Osteocyte (in vitro differentiated cells): ENCODE results near the gene SLC41A2. TPM values are rescaled to one million over a fixed set of nuclear protein-coding genes. Genes with fewer than 3 reads are reported as not detected.
"Not testable (repeated sequence)": the region's sequence is repeated elsewhere in the genome, so short reads cannot be mapped to it uniquely, and the experiment has no call there.

Source experiments
- DNase-seq: peaks from one replicate; pipeline ENCODE4 v3.0.0; 2021; ENCODE audit warnings: mixed read lengths; ENCODE audit not compliant: unreplicated experiment; ENCODE audit errors: extremely low spot score
- H3K27ac Mint-ChIP-seq: one replicate; pipeline ENCODE4 v1.8.0; 2021; ENCODE audit warnings: mild to moderate bottlenecking, mixed read lengths; ENCODE audit not compliant: unreplicated experiment
- H3K27me3 Mint-ChIP-seq: one replicate; pipeline ENCODE4 v1.8.0; 2021; ENCODE audit warnings: mixed read lengths; ENCODE audit not compliant: unreplicated experiment
- H3K36me3 Mint-ChIP-seq: one replicate; pipeline ENCODE4 v1.8.0; 2021; ENCODE audit warnings: mixed read lengths; ENCODE audit not compliant: unreplicated experiment
- H3K4me1 Mint-ChIP-seq: one replicate; pipeline ENCODE4 v1.8.0; 2021; ENCODE audit warnings: mixed read lengths; ENCODE audit not compliant: unreplicated experiment
- H3K4me3 Mint-ChIP-seq: one replicate; pipeline ENCODE4 v1.8.0; 2021; ENCODE audit warnings: mild to moderate bottlenecking, moderate library complexity, mixed read lengths; ENCODE audit not compliant: unreplicated experiment
- H3K9me3 Mint-ChIP-seq: one replicate; pipeline ENCODE4 v1.8.0; 2021; ENCODE audit warnings: mixed read lengths; ENCODE audit not compliant: unreplicated experiment
- CTCF ChIP-seq: fragments of 200-600 bp; sonication (generic); IDR thresholded peaks from 2 replicates; pipeline ENCODE4 v1.5.0; 2021; ENCODE audit warnings: antibody characterized with exemption, mild to moderate bottlenecking, moderate library complexity
- total RNA-seq: library from RNA; stranded (reverse); gene quantifications from 2 replicates; pipeline ENCODE4 v1.2.1, GENCODE V29; 2021

Gene SLC41A2
- total RNA-seq, 1 donor from 2014 or later = 24.4 TPM

- DNase-seq = no peak
- Mint-ChIP-seq H3K4me3 (peak overlapping the region; percentile 85), H3K27me3 (peaks cover 9% of the 10 kb centered on the region), H3K27ac (no peak overlapping the region), H3K9me3 (peaks cover 5% of the 10 kb centered on the region), H3K4me1 (peaks cover 23% of the 10 kb centered on the region), H3K36me3 (peaks cover 18% of the 10 kb centered on the region)
- TF ChIP-seq CTCF = no peak
Observed at GRCh38 chr12:104985206-104985605, 27.1 kb upstream of the SLC41A2 start.

- not testable (repeated sequence) for H3K36me3 Mint-ChIP-seq, H3K4me3 Mint-ChIP-seq, H3K9me3 Mint-ChIP-seq, DNase-seq, H3K27ac Mint-ChIP-seq
- Mint-ChIP-seq H3K27me3 (peaks cover 11% of the 10 kb centered on the region), H3K4me1 (peaks cover 12% of the 10 kb centered on the region)
Observed at GRCh38 chr12:104977688-104978087, 19.6 kb upstream of the SLC41A2 start.

GRCh38 chr12:104976703-104977102, 18.6 kb upstream of the SLC41A2 start:
- Mint-ChIP-seq H3K4me1 (peaks cover 12% of the 10 kb centered on the region), H3K36me3 (peaks cover 2% of the 10 kb centered on the region), H3K4me3 (no peak overlapping the region), H3K9me3 (no peaks in the 10 kb centered on the region), H3K27ac (no peak overlapping the region), H3K27me3 (peaks cover 11% of the 10 kb centered on the region)
- no peak for TF ChIP-seq CTCF
- no peak for DNase-seq

- no peaks in the 10 kb centered on the region for H3K9me3 Mint-ChIP-seq
- no peak for TF ChIP-seq CTCF
- no peak for DNase-seq
- peaks cover 16% of the 10 kb centered on the region for H3K4me1 Mint-ChIP-seq
- H3K27ac Mint-ChIP-seq = no peak overlapping the region
- H3K4me3 Mint-ChIP-seq = no peak overlapping the region
- peaks cover 6% of the 10 kb centered on the region for H3K27me3 Mint-ChIP-seq
- H3K36me3 Mint-ChIP-seq = peaks cover 2% of the 10 kb centered on the region
Observed at GRCh38 chr12:104975587-104976343, 17.7 kb upstream of the SLC41A2 start.

GRCh38 chr12:104974626-104975290, 16.7 kb upstream of the SLC41A2 start:
- H3K9me3 Mint-ChIP-seq = no peaks in the 10 kb centered on the region
- H3K27ac Mint-ChIP-seq = no peak overlapping the region
- no peak overlapping the region for H3K4me3 Mint-ChIP-seq
- TF ChIP-seq CTCF = no peak
- peaks cover 1% of the 10 kb centered on the region for H3K27me3 Mint-ChIP-seq
- DNase-seq = no peak
- H3K36me3 Mint-ChIP-seq = no peaks in the 10 kb centered on the region
- H3K4me1 Mint-ChIP-seq = peaks cover 16% of the 10 kb centered on the region
